Ectodermal cell (in vitro differentiated cells): ENCODE results near the gene ZNF524.

ENCODE experiments used
- H3K27ac ChIP-seq: 2 replicates; pipeline ENCODE4 v1.7.0; 2013; ENCODE audit warnings: mild to moderate bottlenecking, low read depth, low read length; ENCODE audit not compliant: insufficient read depth, poor library complexity, severe bottlenecking
- H3K27me3 ChIP-seq: 2 replicates; pipeline ENCODE4 v1.7.0; 2013; ENCODE audit warnings: mild to moderate bottlenecking, low read length; ENCODE audit not compliant: insufficient read depth, control insufficient read depth, poor library complexity, severe bottlenecking
- H3K36me3 ChIP-seq: one replicate; pipeline ENCODE4 v1.7.0; 2013; ENCODE audit warnings: low read length; ENCODE audit not compliant: control insufficient read depth, insufficient read depth
- H3K4me1 ChIP-seq: one replicate; pipeline ENCODE4 v1.7.0; 2013; ENCODE audit warnings: low read length; ENCODE audit not compliant: control insufficient read depth, insufficient read depth
- H3K4me3 ChIP-seq: 2 replicates; pipeline ENCODE4 v1.7.0; 2013; ENCODE audit warnings: low read depth, low read length, control low read depth; ENCODE audit not compliant: insufficient read depth
- H3K9me3 ChIP-seq: 2 replicates; pipeline ENCODE4 v1.7.0; 2013; ENCODE audit warnings: mild to moderate bottlenecking, low read length, moderate library complexity; ENCODE audit not compliant: control insufficient read depth
- WGBS, 2 experiments: methylation state at CpG; one replicate each; pipeline ENCODE4 v1.1.7; 2013; ENCODE audit warnings: missing lambda C conversion rate in 2 of 2; 5-methylcytosine and 5-hydroxymethylcytosine counted together

Gene ZNF524

GRCh38 chr19:55619286-55619685, 19.2 kb downstream of the ZNF524 start:
- peaks cover 18% of the 10 kb centered on the region for H3K36me3 ChIP-seq
- H3K27me3 ChIP-seq: no peaks in the 10 kb centered on the region
- no peaks in the 10 kb centered on the region for H3K4me1 ChIP-seq
- H3K27ac ChIP-seq: no peak overlapping the region
- no peaks in the 10 kb centered on the region for H3K9me3 ChIP-seq
- 93 to 94% methylated on average over 3 of the region's 3 CpGs for WGBS, 2 experiments
- H3K4me3 ChIP-seq: no peak overlapping the region

GRCh38 chr19:55620410-55621204, 20.5 kb downstream of the ZNF524 start:
- H3K4me1 ChIP-seq: no peaks in the 10 kb centered on the region
- WGBS, 2 experiments: 97 to 98% methylated on average over 11 to 12 of the region's 12 CpGs
- H3K36me3 ChIP-seq: peaks cover 13% of the 10 kb centered on the region
- no peaks in the 10 kb centered on the region for H3K27me3 ChIP-seq
- H3K4me3 ChIP-seq: no peak overlapping the region
- H3K27ac ChIP-seq: no peak overlapping the region
- H3K9me3 ChIP-seq: no peaks in the 10 kb centered on the region

- no peaks in the 10 kb centered on the region for H3K4me1 ChIP-seq
- no peaks in the 10 kb centered on the region for H3K9me3 ChIP-seq
- no peaks in the 10 kb centered on the region for H3K27me3 ChIP-seq
- H3K4me3 ChIP-seq: no peak overlapping the region
- 94 to 96% methylated on average over 9 of the region's 9 CpGs for WGBS, 2 experiments
- H3K27ac ChIP-seq: no peak overlapping the region
- H3K36me3 ChIP-seq: peaks cover 13% of the 10 kb centered on the region
These were observed 21.2 kb downstream of the ZNF524 start for GRCh38 chr19:55621205-55621672.

- Histone ChIP-seq H3K9me3 (no peaks in the 10 kb centered on the region), H3K4me3 (no peak overlapping the region), H3K4me1 (no peaks in the 10 kb centered on the region), H3K36me3 (peaks cover 13% of the 10 kb centered on the region), H3K27ac (no peak overlapping the region), H3K27me3 (no peaks in the 10 kb centered on the region)
- WGBS, 2 experiments: 96 to 97% methylated on average over 55 of the region's 55 CpGs
These were observed 21.7 kb downstream of the ZNF524 start for GRCh38 chr19:55621673-55622231.

GRCh38 chr19:55622242-55622969, 22.3 kb downstream of the ZNF524 start:
- peaks cover 11% of the 10 kb centered on the region for H3K36me3 ChIP-seq
- H3K9me3 ChIP-seq: no peaks in the 10 kb centered on the region
- WGBS, 2 experiments: 95 to 96% methylated on average over 40 of the region's 40 CpGs
- no peaks in the 10 kb centered on the region for H3K27me3 ChIP-seq
- no peaks in the 10 kb centered on the region for H3K4me1 ChIP-seq
- H3K27ac ChIP-seq: no peak overlapping the region
- no peak overlapping the region for H3K4me3 ChIP-seq

GRCh38 chr19:55623130-55623529, 23.0 kb downstream of the ZNF524 start:
- H3K4me1 ChIP-seq: no peaks in the 10 kb centered on the region
- no peaks in the 10 kb centered on the region for H3K27me3 ChIP-seq
- no peak overlapping the region for H3K27ac ChIP-seq
- peaks cover 9% of the 10 kb centered on the region for H3K36me3 ChIP-seq
- no peak overlapping the region for H3K4me3 ChIP-seq
- no peaks in the 10 kb centered on the region for H3K9me3 ChIP-seq
- 90 to 94% methylated on average over 6 to 7 of the region's 7 CpGs for WGBS, 2 experiments

- H3K9me3 ChIP-seq: no peaks in the 10 kb centered on the region
- WGBS, 2 experiments: 91 to 92% methylated on average over 7 of the region's 7 CpGs
- H3K27ac ChIP-seq: no peak overlapping the region
- peak overlapping the region; percentile 56 for H3K4me3 ChIP-seq
- no peaks in the 10 kb centered on the region for H3K27me3 ChIP-seq
- H3K36me3 ChIP-seq: peaks cover 9% of the 10 kb centered on the region
- no peaks in the 10 kb centered on the region for H3K4me1 ChIP-seq
These were observed 23.5 kb downstream of the ZNF524 start for GRCh38 chr19:55623561-55623960.

- Histone ChIP-seq H3K9me3 (no peaks in the 10 kb centered on the region), H3K4me3 (peak within 1 kb of the TSS; percentile 56), H3K4me1 (no peaks in the 10 kb centered on the region), H3K27me3 (no peaks in the 10 kb centered on the region), H3K27ac (peak within 1 kb of the TSS; percentile 91), H3K36me3 (peaks cover 9% of the 10 kb centered on the region)
- WGBS, 2 experiments: 2% methylated on average over 49 to 54 of the region's 56 CpGs
These were observed 24.3 kb downstream of the ZNF524 start, which contains the start of gene ZNF784 for GRCh38 chr19:55624109-55625003. Gene ZNF784, minus strand, starts transcription at chr19:55624566. Its CDS starts 5 bp downstream, at chr19:55624561.

- H3K4me3 ChIP-seq: peak overlapping the region; percentile 56
- no peak overlapping the region for H3K27ac ChIP-seq
- WGBS, 2 experiments: 62 to 68% methylated on average over 11 of the region's 11 CpGs
- H3K4me1 ChIP-seq: no peaks in the 10 kb centered on the region
- H3K27me3 ChIP-seq: no peaks in the 10 kb centered on the region
- peaks cover 9% of the 10 kb centered on the region for H3K36me3 ChIP-seq
- no peaks in the 10 kb centered on the region for H3K9me3 ChIP-seq
These were observed 24.9 kb downstream of the ZNF524 start for GRCh38 chr19:55625004-55625326.
